ENCODE results near the gene TMEM94. TPM values are rescaled to one million over a fixed set of nuclear protein-coding genes. Genes with fewer than 3 reads are reported as not detected.

TMEM94 gene
- total RNA-seq, 1 donor from 2014 or later, result 112 TPM

DNA sequence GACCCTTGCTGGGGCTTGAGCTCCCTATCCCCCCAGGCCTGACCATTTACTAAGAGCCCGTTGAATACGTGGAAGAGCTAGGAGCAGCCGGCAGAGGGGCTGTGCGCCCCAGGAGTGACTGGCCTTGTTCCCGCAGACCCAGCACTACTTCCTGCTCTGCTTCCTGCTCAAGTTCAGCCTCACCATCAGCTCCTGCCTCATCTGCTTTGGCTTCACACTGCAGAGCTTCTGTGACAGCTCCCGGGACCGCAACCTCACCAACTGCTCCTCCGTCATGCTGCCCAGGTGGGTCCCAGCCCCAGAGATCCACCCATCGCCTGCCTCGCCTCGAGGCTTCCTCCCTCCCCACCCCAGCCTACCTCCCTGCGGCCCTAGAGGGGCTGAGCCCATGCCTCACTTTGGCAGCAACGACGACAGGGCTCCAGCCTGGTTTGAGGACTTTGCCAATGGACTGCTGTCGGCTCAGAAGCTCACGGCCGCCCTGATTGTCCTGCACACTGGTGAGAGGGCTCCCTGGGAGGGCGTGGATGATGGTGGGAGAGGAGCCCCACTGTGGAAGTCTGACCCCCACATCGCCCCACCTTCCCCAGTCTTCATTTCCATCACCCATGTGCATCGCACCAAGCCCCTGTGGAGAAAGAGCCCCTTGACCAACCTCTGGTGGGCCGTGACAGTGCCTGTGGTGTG, 41.7 kb downstream of the TMEM94 start:
- no peaks in the 10 kb centered on the region for H3K27me3 Mint-ChIP-seq
- no peak overlapping the region for H3K4me3 Mint-ChIP-seq
- H3K36me3 Mint-ChIP-seq, result no peaks in the 10 kb centered on the region
- TF ChIP-seq, protein P1, sequence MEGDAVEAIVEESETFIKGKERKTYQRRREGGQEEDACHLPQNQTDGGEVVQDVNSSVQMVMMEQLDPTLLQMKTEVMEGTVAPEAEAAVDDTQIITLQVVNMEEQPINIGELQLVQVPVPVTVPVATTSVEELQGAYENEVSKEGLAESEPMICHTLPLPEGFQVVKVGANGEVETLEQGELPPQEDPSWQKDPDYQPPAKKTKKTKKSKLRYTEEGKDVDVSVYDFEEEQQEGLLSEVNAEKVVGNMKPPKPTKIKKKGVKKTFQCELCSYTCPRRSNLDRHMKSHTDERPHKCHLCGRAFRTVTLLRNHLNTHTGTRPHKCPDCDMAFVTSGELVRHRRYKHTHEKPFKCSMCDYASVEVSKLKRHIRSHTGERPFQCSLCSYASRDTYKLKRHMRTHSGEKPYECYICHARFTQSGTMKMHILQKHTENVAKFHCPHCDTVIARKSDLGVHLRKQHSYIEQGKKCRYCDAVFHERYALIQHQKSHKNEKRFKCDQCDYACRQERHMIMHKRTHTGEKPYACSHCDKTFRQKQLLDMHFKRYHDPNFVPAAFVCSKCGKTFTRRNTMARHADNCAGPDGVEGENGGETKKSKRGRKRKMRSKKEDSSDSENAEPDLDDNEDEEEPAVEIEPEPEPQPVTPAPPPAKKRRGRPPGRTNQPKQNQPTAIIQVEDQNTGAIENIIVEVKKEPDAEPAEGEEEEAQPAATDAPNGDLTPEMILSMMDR (conservative IDR thresholded peaks at IDR 0.05), result no peak
- no peak for DNase-seq (ENCODE audit: extremely low spot score, unreplicated experiment)
- H3K9me3 Mint-ChIP-seq, result no peaks in the 10 kb centered on the region
- no peak overlapping the region for H3K27ac Mint-ChIP-seq
- H3K4me1 Mint-ChIP-seq (ENCODE audit: unreplicated experiment), result no peaks in the 10 kb centered on the region

DNA sequence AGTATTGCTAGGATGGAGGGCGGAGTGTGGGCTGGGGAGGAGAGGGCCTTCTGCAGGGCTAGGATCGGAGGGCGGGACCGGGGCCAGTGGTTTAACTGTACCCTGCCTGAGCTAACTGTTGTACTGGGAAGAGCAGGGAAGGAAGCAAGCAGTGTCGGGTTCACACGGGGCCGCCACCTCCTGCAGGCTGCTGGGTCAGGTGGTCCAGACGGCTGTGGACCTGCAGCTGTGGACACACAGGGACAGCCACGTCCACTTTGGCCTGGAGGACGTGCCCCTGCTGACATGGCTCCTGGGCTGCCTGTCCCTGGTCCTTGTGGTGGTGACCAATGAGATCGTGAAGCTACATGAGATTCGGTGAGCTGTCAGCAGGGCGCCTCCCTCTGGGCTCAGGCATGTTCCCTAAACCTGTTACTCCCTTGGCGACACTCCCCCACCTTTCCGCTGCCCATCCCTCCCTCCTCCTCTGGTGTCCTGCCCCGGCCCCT, 42.3 kb downstream of the TMEM94 start:
- Mint-ChIP-seq H3K9me3 (no peaks in the 10 kb centered on the region), H3K4me3 (no peak overlapping the region), H3K27ac (no peak overlapping the region), H3K27me3 (no peaks in the 10 kb centered on the region), H3K36me3 (no peaks in the 10 kb centered on the region), H3K4me1 (ENCODE audit: unreplicated experiment) (no peaks in the 10 kb centered on the region)
- TF ChIP-seq, protein P1 (conservative IDR thresholded peaks at IDR 0.05), result no peak
- DNase-seq (ENCODE audit: extremely low spot score, unreplicated experiment), result no peak

DNA sequence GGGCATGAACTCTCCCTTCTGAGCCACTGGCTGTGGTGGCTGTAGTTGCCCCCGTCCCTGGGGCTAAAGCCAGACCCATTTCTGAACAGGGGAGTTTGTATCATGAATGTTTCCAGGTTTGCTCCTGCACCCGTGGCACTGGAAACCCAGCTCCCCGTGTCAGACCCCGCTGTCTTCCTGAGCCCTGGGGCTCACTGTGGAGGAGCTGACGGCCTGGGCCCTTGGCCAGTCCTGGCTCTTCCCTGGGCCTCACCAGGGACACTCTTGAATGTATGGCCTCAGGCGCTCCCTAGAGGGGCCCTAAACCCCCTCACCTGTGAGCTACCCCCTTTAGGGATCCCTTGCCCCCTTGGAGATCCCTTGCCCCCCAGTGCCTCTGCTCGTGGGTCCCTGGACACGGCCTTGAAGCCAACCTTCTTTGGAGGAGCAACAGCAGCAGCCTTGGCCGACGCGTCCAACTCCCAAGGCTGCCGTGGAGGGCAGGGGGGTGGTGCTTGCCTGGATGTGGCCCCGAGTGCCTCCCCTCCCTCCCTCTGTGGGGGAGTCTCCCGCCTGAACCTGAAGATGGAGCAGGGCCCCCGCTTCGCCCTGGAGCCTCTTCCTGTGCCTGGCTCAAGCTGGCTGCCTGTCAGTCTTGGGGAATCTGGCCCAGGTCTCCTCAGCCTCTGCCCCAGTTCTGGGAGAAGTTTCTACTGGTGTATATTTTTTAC, 43.0 kb downstream of the TMEM94 start:
- Mint-ChIP-seq H3K27me3 (no peaks in the 10 kb centered on the region), H3K4me1 (ENCODE audit: unreplicated experiment) (no peaks in the 10 kb centered on the region), H3K9me3 (no peaks in the 10 kb centered on the region), H3K27ac (no peak overlapping the region), H3K4me3 (no peak overlapping the region), H3K36me3 (no peaks in the 10 kb centered on the region)
- TF ChIP-seq, protein P1 (conservative IDR thresholded peaks at IDR 0.05), result no peak
- DNase-seq (ENCODE audit: extremely low spot score, unreplicated experiment), result no peak

DNA sequence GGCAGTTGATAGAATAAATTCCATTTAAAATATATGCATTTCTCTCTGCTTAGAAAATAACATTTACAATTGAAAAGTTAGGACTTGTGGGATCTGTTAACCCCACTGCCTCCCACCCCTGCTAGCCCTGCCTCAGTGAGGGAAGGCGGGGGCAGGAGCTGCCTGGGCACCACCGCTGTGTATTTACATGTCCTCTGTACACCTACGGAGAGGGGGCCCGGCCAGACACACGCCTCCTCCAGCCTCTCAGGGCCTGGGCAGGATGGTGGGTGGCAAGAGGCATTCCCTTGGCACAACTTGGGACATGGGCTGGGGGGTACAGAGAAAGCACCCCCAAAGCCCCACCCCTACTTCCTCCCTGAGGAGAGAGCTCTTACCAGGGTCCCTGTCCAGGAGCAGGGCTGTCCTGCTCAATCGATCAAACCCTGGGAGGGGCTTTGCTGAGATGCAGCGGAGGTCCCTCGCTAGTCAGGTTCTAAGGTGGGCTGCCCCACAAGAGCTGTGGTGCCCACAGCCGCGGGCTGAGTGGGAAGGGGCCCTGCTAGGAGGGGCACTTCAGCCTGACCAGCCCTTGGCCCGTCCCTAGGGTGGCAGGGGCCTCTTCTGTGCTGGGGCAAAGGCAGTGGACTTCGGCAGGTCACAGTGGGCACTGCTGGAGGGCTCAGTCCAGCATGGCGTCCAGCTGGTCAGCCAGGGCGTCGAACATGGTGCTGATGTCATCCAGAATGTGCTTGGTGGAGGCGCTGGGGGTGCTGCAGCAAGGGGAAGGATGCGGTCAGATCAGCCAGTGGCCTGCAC, 44.2 kb downstream of the TMEM94 start:
- no peaks in the 10 kb centered on the region for H3K4me1 Mint-ChIP-seq (ENCODE audit: unreplicated experiment)
- no peaks in the 10 kb centered on the region for H3K27me3 Mint-ChIP-seq
- no peak overlapping the region for H3K4me3 Mint-ChIP-seq
- no peak overlapping the region for H3K27ac Mint-ChIP-seq
- H3K9me3 Mint-ChIP-seq, result no peaks in the 10 kb centered on the region
- DNase-seq (ENCODE audit: extremely low spot score, unreplicated experiment), result no peak
- H3K36me3 Mint-ChIP-seq, result no peaks in the 10 kb centered on the region
- TF ChIP-seq, protein P1 (conservative IDR thresholded peaks at IDR 0.05), result no peak

DNA sequence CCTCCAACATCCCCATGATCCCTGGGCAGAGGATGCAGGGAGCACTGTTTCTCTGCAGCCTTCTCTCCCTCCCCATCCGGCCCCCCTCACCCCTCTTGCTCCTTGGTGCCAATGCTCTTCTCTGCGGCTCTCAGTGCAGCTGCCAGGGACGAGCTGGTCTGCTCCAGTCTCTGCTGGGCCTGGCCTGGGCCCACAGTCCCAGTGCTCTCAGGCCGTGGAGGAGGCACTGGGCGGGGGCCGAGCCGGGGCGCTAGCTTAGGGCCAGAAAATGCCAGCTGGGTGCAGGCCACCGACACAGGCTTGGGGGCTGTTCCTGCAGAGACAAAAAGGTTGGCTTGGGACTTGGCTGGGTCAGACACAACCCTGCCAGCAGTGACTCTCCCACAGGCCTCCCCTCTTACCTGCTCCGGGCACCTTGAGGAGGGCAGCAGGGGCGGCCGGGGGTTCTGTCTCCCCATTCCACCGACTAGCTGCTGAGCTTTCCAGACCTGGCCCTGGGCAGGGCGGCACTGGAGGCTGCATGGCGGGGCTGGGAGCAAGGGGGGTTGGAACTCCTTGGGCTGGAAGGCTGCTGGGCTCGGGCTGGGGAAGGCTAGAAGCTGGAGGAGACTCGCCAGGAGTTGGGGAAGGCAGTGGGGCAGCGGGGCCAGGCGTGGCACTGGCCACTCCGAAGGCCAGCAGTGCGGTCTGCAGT, 45.1 kb downstream of the TMEM94 start:
- no peak for DNase-seq (ENCODE audit: extremely low spot score, unreplicated experiment)
- TF ChIP-seq, protein P1 (conservative IDR thresholded peaks at IDR 0.05), result no peak
- Mint-ChIP-seq H3K36me3 (no peaks in the 10 kb centered on the region), H3K4me3 (no peak overlapping the region), H3K9me3 (no peaks in the 10 kb centered on the region), H3K4me1 (ENCODE audit: unreplicated experiment) (no peaks in the 10 kb centered on the region), H3K27ac (no peak overlapping the region), H3K27me3 (no peaks in the 10 kb centered on the region)
